ENCODE results near the gene NUFIP2.

NUFIP2 gene

DNA sequence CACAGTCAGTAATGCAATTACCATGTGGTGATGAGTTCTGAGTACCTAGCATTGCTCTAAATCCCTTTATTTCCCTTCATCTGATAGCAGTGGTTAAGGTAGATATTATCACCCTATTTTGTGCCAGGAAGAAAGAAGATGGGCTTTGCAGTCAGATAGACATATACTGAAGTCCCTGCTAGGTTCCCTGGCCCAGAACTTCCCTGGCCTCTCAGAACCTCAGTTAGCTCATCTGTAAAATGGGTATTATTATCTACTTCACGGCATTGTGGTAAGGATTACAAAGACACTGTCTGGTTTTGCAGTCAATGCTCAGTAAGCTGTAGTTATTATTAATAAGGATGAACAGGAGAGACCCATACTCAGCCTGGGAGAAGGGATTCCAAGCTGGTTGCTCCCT, 51.9 kb downstream of the NUFIP2 start:
- no peak overlapping the region for H3K56ac ChIP-seq (ENCODE audit: low read length)
- H4K8ac ChIP-seq (ENCODE audit: low read depth, low read length) = no peak overlapping the region
- no peak overlapping the region for H3K18ac ChIP-seq (ENCODE audit: low read length)
- H4K5ac ChIP-seq (ENCODE audit: low read length) = no peak overlapping the region
- no peaks in the 10 kb centered on the region for H3K79me2 ChIP-seq (ENCODE audit: control insufficient read depth, insufficient read depth, low read length)
- H3K4me3 ChIP-seq (ENCODE audit: low read length) = no peak overlapping the region
- WGBS (ENCODE audit: extremely low coverage, insufficient coverage, low lambda C conversion rate) = no CpG with 5 or more reads among the region's 1 CpG
- no peaks in the 10 kb centered on the region for H3K36me3 ChIP-seq (ENCODE audit: control insufficient read depth, insufficient read depth, low read length)
- H2BK120ac ChIP-seq (ENCODE audit: low read depth, low read length) = no peak overlapping the region
- no peaks in the 10 kb centered on the region for H3K79me1 ChIP-seq (ENCODE audit: low read length)
- H2BK5ac ChIP-seq (ENCODE audit: low read length) = no peak overlapping the region
- H3K27me3 ChIP-seq (ENCODE audit: insufficient read depth, low read length, poor library complexity) = no peaks in the 10 kb centered on the region
- no peak overlapping the region for H2AK5ac ChIP-seq (ENCODE audit: low read length)
- H3K23ac ChIP-seq (ENCODE audit: low read length) = no peak overlapping the region
- H3K4me2 ChIP-seq (ENCODE audit: low read length) = no peak overlapping the region
- H3K4me1 ChIP-seq (ENCODE audit: control insufficient read depth, low read depth, low read length) = no peaks in the 10 kb centered on the region
- no peak overlapping the region for H3K9ac ChIP-seq (ENCODE audit: low read length)
- no peak for DNase-seq
- no peak overlapping the region for H2BK15ac ChIP-seq (replicated peaks; ENCODE audit: low read depth)
- no peak overlapping the region for H3K27ac ChIP-seq (ENCODE audit: low read depth, low read length)
- no peak overlapping the region for H3K4ac ChIP-seq (ENCODE audit: low read depth, low read length)

DNA sequence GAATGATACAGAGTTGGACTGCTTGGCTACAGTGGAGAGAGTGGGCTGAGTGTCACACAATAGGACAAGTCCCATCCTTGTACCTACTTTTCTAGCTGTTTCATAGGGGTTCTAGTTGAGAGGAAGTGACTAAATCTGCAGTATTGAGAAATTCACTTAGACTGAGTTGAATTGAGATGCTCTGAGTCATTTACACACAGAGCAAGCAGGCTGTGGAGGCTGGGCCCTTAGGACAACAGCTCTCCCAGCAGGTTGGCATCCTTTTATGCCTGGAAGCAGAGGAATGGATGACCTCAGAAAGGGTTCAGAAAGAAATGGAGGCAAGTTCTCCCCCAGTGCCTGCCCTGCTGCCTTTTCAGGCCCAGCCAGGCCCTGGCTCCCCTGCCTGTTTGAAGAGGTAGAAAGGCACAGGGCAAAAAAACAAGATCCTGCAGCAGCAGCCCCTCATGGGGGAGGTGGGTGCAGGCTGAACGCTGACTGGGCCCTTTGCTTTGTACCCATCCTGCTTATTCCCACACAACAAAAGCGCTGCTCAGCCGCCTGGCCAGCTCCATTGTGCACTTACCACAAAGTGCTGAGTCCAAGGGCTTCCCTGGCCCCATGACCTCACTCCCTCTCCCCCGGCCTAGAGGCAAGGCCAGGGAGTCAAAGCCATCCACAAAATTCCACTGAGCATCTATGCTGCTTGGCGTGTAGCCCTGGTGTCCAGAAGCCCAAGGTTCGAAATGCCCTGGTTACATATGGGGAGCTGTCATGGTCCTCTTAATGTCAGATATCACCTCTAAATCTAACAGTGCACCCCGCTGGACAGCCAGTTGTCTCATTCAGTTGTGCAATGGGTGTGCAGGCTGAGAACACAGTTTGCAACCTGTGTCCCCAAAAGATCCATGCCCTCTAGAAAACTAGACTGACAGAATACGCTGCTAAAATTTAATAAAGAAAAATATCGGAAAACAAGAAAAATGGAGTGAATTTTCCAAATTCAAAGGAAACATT, 52.7 kb downstream of the NUFIP2 start:
- Histone ChIP-seq H2BK5ac (ENCODE audit: low read length) (no peak overlapping the region), H3K79me1 (ENCODE audit: low read length) (no peaks in the 10 kb centered on the region), H2BK120ac (ENCODE audit: low read depth, low read length) (no peak overlapping the region), H2AK5ac (ENCODE audit: low read length) (no peak overlapping the region), H3K4me2 (ENCODE audit: low read length) (no peak overlapping the region), H3K23ac (ENCODE audit: low read length) (peak overlapping the region; percentile 37), H3K18ac (ENCODE audit: low read length) (peak overlapping the region; percentile 20), H3K4me3 (ENCODE audit: low read length) (no peak overlapping the region), H4K5ac (ENCODE audit: low read length) (no peak overlapping the region), H3K79me2 (ENCODE audit: control insufficient read depth, insufficient read depth, low read length) (no peaks in the 10 kb centered on the region), H2BK15ac (replicated peaks; ENCODE audit: low read depth) (no peak overlapping the region), H3K4me1 (ENCODE audit: control insufficient read depth, low read depth, low read length) (no peaks in the 10 kb centered on the region), H3K56ac (ENCODE audit: low read length) (peak overlapping the region; percentile 75), H3K36me3 (ENCODE audit: control insufficient read depth, insufficient read depth, low read length) (no peaks in the 10 kb centered on the region), H3K27ac (ENCODE audit: low read depth, low read length) (peak overlapping the region; percentile 65), H3K4ac (ENCODE audit: low read depth, low read length) (no peak overlapping the region), H4K8ac (ENCODE audit: low read depth, low read length) (no peak overlapping the region), H3K9ac (ENCODE audit: low read length) (peak overlapping the region; percentile 12), H3K27me3 (ENCODE audit: insufficient read depth, low read length, poor library complexity) (no peaks in the 10 kb centered on the region)
- no CpG with 5 or more reads among the region's 9 CpGs for WGBS (ENCODE audit: extremely low coverage, insufficient coverage, low lambda C conversion rate)
- DNase-seq = peak; percentile 96

DNA sequence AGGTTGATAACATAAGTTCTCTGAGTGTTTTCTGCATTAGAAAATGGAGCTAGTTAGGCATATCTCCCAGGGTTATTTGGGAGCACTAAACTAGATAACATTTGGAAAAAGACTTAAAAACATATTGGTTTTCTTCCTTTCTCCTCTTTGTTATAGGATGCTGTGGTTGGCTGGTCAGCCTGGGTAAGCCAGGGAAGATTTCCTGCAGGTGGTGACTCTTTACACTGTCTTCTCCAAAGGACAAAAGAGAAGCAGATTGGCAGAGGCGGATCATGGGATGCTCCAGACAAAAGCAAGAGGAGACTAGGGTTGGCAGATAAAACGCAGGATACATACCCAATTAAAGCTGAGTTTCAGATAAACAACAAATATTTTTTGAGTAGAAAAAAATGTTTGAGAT, 53.5 kb downstream of the NUFIP2 start:
- no CpG with 5 or more reads among the region's 2 CpGs for WGBS (ENCODE audit: extremely low coverage, insufficient coverage, low lambda C conversion rate)
- Histone ChIP-seq H3K4me2 (ENCODE audit: low read length) (no peak overlapping the region), H3K18ac (ENCODE audit: low read length) (no peak overlapping the region), H4K8ac (ENCODE audit: low read depth, low read length) (no peak overlapping the region), H4K5ac (ENCODE audit: low read length) (no peak overlapping the region), H2BK120ac (ENCODE audit: low read depth, low read length) (no peak overlapping the region), H3K4me1 (ENCODE audit: control insufficient read depth, low read depth, low read length) (no peaks in the 10 kb centered on the region), H3K36me3 (ENCODE audit: control insufficient read depth, insufficient read depth, low read length) (no peaks in the 10 kb centered on the region), H2AK5ac (ENCODE audit: low read length) (no peak overlapping the region), H3K56ac (ENCODE audit: low read length) (no peak overlapping the region), H3K23ac (ENCODE audit: low read length) (no peak overlapping the region), H2BK15ac (replicated peaks; ENCODE audit: low read depth) (no peak overlapping the region), H3K79me1 (ENCODE audit: low read length) (no peaks in the 10 kb centered on the region), H3K4ac (ENCODE audit: low read depth, low read length) (no peak overlapping the region), H3K9ac (ENCODE audit: low read length) (no peak overlapping the region), H3K79me2 (ENCODE audit: control insufficient read depth, insufficient read depth, low read length) (no peaks in the 10 kb centered on the region), H2BK5ac (ENCODE audit: low read length) (no peak overlapping the region), H3K27ac (ENCODE audit: low read depth, low read length) (no peak overlapping the region), H3K27me3 (ENCODE audit: insufficient read depth, low read length, poor library complexity) (no peaks in the 10 kb centered on the region), H3K4me3 (ENCODE audit: low read length) (no peak overlapping the region)
- peak; percentile 37 for DNase-seq

DNA sequence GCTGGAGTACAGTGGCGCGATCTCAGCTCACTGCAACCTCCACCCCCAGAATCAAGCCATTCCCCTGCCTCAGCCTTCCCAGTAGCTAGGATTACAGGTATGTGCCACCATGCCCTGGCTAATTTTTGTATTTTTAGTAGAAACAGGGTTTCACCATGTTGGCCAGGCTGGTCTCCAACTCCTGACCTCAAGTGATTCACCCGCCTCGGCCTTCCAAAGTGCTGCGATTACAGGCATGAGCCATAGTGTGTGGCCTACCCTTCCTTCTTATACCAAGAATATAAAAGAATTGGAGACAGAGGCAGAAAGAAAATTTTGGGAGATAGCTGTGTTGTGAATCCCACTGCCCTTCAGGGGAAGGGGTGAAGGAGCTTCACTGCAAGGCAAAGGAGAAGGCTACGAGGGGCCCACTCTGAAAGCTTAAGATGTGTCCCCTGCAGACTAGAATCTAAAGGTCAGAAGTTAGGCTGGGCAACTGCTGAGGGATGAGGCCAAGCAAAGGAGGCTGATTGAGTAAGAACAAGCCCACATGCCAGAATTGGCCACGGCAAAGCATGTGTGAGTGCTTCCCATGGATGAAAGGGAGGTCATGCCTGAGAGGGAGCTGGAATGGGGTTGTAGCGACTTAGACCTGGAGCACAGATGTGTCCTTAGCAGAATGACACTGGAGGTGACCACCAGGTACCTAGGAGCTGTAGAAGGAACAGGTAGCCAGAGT, 55.7 kb downstream of the NUFIP2 start:
- no peak for DNase-seq
- WGBS (ENCODE audit: extremely low coverage, insufficient coverage, low lambda C conversion rate) = no CpG with 5 or more reads among the region's 8 CpGs
- H3K79me2 ChIP-seq (ENCODE audit: control insufficient read depth, insufficient read depth, low read length) = no peaks in the 10 kb centered on the region

DNA sequence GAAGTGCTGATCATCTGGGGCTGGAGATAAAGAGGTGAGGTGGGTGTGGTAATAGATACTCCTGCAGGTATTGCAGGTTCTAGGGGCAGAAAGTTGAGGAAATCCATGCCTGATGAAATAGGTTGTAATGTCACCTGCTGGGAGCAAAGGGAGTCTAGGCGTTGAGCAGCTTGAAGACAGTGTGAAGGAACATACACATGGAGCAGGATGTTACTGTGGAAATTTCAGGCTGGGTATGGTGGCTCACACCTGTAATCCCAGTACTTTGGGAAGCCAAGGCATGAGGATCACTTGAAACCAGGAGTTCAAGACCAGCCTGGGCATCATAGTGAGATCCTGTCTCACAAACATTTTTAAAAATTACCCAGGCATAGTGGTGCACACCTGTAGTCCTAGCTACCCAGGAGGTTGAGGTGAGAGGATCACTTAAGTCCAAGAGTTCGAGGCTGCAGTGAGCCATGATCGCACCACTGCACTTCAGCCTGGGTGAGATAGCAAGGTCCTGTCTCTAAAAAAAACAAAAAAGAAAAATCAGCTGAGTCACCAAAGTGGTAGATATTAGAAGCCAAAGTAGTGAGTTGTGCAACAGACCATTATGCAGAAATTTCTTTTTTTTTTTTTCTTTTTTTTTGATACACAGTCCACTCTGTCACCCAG, 56.3 kb downstream of the NUFIP2 start:
- no peaks in the 10 kb centered on the region for H3K4me1 ChIP-seq (ENCODE audit: control insufficient read depth, low read depth, low read length)
- H3K27ac ChIP-seq (ENCODE audit: low read depth, low read length) = no peak overlapping the region
- H3K9ac ChIP-seq (ENCODE audit: low read length) = no peak overlapping the region
- no peak overlapping the region for H3K18ac ChIP-seq (ENCODE audit: low read length)
- H3K4ac ChIP-seq (ENCODE audit: low read depth, low read length) = no peak overlapping the region
- H3K79me1 ChIP-seq (ENCODE audit: low read length) = no peaks in the 10 kb centered on the region
- no peak overlapping the region for H2BK120ac ChIP-seq (ENCODE audit: low read depth, low read length)
- no peak overlapping the region for H3K23ac ChIP-seq (ENCODE audit: low read length)
- no peak overlapping the region for H2BK15ac ChIP-seq (replicated peaks; ENCODE audit: low read depth)
- H3K79me2 ChIP-seq (ENCODE audit: control insufficient read depth, insufficient read depth, low read length) = no peaks in the 10 kb centered on the region
- no peak overlapping the region for H3K56ac ChIP-seq (ENCODE audit: low read length)
- no CpG with 5 or more reads among the region's 3 CpGs for WGBS (ENCODE audit: extremely low coverage, insufficient coverage, low lambda C conversion rate)
- H3K4me3 ChIP-seq (ENCODE audit: low read length) = no peak overlapping the region
- H4K5ac ChIP-seq (ENCODE audit: low read length) = no peak overlapping the region
- no peaks in the 10 kb centered on the region for H3K27me3 ChIP-seq (ENCODE audit: insufficient read depth, low read length, poor library complexity)
- DNase-seq = peak; percentile 52
- H2AK5ac ChIP-seq (ENCODE audit: low read length) = no peak overlapping the region
- H3K36me3 ChIP-seq (ENCODE audit: control insufficient read depth, insufficient read depth, low read length) = no peaks in the 10 kb centered on the region
- no peak overlapping the region for H2BK5ac ChIP-seq (ENCODE audit: low read length)
- H4K8ac ChIP-seq (ENCODE audit: low read depth, low read length) = no peak overlapping the region
- H3K4me2 ChIP-seq (ENCODE audit: low read length) = no peak overlapping the region

More for the DNA sequence above, 55.7 kb downstream of the NUFIP2 start:
- no peaks in the 10 kb centered on the region for H3K4me1 ChIP-seq (ENCODE audit: control insufficient read depth, low read depth, low read length)
- H2BK120ac ChIP-seq (ENCODE audit: low read depth, low read length) = no peak overlapping the region
- no peak overlapping the region for H3K18ac ChIP-seq (ENCODE audit: low read length)
- H3K27ac ChIP-seq (ENCODE audit: low read depth, low read length) = no peak overlapping the region
- no peaks in the 10 kb centered on the region for H3K27me3 ChIP-seq (ENCODE audit: insufficient read depth, low read length, poor library complexity)
- no peak overlapping the region for H4K8ac ChIP-seq (ENCODE audit: low read depth, low read length)
- H3K79me1 ChIP-seq (ENCODE audit: low read length) = no peaks in the 10 kb centered on the region
- H3K56ac ChIP-seq (ENCODE audit: low read length) = no peak overlapping the region
- H2AK5ac ChIP-seq (ENCODE audit: low read length) = no peak overlapping the region
- H3K23ac ChIP-seq (ENCODE audit: low read length) = no peak overlapping the region
- H3K9ac ChIP-seq (ENCODE audit: low read length) = no peak overlapping the region
- H3K36me3 ChIP-seq (ENCODE audit: control insufficient read depth, insufficient read depth, low read length) = no peaks in the 10 kb centered on the region
- no peak overlapping the region for H3K4ac ChIP-seq (ENCODE audit: low read depth, low read length)
- H4K5ac ChIP-seq (ENCODE audit: low read length) = no peak overlapping the region
- H3K4me3 ChIP-seq (ENCODE audit: low read length) = no peak overlapping the region
- H2BK5ac ChIP-seq (ENCODE audit: low read length) = no peak overlapping the region
- H3K4me2 ChIP-seq (ENCODE audit: low read length) = no peak overlapping the region
- H2BK15ac ChIP-seq (replicated peaks; ENCODE audit: low read depth) = no peak overlapping the region

Measured in mesendoderm (in vitro differentiated cells).